ENCODE data around the gene CST3.
"Not testable (repeated sequence)": the region's sequence is repeated elsewhere in the genome, so short reads cannot be mapped to it uniquely, and the experiment has no call there.

CST3 gene

GRCh38 chr20:23628402-23629016, 9.2 kb downstream of the CST3 start:
- no peak for DNase-seq (ENCODE audit: low read depth, low spot score)

- DNase-seq (ENCODE audit: low read depth, low spot score): no peak
Measured at GRCh38 chr20:23627501-23627900, 10.3 kb downstream of the CST3 start.

DNA sequence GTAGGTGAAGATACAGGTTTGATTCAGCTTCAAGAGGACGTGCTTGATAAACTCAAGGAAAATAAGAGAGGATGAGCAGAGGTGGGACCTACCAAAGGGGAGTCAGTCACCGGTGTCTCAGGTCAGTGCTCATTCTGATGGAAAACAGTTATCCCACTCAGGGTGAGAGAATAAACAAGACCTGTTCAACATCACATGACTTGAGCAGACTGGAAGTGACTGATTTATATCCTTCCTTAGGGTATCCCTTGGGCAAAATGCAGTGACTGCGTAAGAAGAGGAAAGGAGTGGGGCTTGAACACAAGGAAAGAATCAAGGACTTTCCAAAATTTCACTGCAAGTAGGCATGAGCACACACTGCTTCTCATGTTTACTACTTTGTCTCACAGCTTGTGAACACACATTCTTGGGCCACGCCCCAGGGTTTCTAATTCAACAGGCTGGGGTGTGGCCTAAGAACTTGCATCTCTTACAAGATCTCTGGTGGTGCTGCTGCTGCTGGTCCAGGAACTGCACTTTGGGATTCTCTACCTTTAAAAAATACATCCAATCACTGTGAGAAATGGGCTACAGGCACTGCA, 11.6 kb downstream of the CST3 start:
- no peak for DNase-seq (ENCODE audit: low read depth, low spot score)

DNA sequence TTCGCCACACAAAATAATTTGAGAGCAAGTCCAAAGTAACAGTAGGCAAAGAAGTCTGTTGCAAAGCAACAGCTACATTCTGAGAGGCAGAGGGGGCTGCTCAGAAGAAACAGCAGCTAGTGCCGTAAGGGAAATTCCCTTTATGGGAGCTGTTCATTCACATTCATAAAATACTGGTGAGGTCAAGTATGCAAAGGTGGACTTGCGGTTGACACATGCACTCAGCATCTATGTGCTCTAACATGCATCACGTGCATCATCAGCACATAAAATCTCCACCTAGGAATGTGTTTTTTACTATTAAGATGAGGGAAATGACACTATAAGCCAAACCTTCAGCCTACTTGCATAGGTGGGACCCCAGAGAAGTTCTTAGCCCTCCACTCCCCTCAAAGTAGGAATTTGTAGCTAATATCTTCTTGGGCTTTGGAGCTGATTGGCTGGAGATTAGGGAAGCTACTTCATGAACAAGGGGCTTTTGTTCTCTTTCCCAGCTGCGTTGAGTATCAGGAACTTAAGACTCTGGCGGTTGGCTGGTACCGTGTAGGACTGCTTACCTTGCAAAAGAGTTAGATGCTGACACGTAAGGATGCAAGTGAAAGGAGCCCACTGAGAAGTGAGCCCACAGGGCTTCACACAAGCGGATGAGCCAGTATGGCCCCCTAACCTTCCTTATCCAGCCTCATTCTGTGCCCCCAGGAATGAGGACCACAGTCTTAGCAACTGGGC, 12.4 kb downstream of the CST3 start:
- no peak for DNase-seq (ENCODE audit: low read depth, low spot score)

- DNase-seq (ENCODE audit: low read depth, low spot score): no peak
Measured at GRCh38 chr20:23624324-23624691, 13.4 kb downstream of the CST3 start.

DNA sequence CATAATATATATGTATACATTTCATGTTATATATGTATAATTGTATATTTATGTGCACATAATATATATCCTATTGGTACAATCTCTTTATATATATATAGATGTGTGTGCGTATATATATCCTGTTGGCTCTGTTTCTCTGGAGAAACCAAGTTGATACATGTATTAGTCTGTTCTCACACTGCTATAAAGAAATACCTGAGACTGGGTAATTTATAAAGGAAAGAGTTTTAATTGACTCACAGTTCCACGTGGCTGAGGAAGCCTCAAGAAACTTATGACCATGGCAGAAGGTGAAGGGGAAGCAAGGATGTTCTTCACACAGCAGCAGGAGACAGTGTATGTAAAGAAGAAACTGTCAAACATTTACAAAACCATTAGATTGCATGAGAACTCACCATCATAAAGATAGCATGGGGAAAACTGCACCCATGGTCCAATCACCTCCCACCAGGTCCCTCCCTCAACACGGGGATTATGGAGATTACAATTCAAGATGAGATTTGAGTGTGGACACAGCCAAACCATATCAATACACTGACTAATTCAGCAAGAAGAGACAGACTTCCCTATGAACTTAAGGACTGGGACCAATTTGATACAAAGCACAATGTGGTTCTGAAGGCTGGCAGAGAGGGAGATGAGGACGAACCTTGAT, 14.0 kb downstream of the CST3 start:
- no peak for DNase-seq (ENCODE audit: low read depth, low spot score)

DNA sequence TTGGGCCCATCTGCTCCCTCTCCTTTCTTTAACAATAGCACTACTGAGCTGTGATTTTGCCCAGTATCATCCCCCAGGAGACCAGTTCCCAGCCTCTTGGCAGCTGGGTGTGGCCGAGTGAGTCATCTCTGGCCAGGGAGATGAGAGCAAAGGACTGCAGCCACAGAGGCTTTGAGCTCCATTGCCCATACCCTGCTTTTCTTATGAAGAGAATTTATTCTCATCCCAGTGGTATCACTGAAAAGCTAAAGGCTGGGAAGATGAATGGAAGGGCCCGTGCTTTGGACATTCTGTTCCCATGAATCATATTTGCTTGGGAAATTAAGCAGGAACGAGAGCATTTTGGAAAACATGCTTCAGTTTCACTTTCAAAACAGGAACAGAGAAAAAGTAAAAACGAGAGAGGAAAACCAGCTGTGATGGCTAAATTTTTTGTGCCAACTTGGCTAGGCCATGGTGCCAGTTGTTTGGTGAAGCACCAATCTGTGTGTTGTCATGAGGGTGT, 14.9 kb downstream of the CST3 start:
- peak; percentile 69 for DNase-seq (ENCODE audit: low read depth, low spot score)

- not testable (repeated sequence) for DNase-seq (ENCODE audit: low read depth, low spot score)
Measured at GRCh38 chr20:23622401-23622800, 15.4 kb downstream of the CST3 start.

- not testable (repeated sequence) for DNase-seq (ENCODE audit: low read depth, low spot score)
Measured at GRCh38 chr20:23620670-23621386, 16.9 kb downstream of the CST3 start.

DNA sequence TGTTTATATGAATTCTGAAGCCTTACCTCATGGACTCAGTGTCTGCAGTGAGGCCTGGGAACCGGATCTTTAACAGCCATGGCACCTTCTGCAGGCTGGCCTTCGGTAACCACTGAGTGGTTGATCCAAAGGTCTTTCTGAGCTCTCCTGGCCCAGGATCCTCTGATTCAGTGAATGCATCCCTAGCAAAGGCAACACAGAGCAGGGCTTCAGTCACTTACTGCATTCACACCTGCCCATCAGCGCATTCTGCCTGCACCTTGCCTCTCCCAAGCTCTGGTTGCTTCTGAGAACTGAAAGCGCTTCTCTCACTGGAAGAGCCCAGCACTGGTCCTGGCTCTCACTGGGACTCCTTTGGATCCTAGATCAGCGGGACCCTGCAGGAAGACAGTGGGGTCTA, 23.6 kb downstream of the CST3 start:
- DNase-seq (ENCODE audit: low read depth, low spot score): no peak

GRCh38 chr20:23613676-23614075, 24.1 kb downstream of the CST3 start:
- DNase-seq (ENCODE audit: low read depth, low spot score): no peak

- no peak for DNase-seq (ENCODE audit: low read depth, low spot score)
Measured at GRCh38 chr20:23612396-23612795, 25.4 kb downstream of the CST3 start.

DNA sequence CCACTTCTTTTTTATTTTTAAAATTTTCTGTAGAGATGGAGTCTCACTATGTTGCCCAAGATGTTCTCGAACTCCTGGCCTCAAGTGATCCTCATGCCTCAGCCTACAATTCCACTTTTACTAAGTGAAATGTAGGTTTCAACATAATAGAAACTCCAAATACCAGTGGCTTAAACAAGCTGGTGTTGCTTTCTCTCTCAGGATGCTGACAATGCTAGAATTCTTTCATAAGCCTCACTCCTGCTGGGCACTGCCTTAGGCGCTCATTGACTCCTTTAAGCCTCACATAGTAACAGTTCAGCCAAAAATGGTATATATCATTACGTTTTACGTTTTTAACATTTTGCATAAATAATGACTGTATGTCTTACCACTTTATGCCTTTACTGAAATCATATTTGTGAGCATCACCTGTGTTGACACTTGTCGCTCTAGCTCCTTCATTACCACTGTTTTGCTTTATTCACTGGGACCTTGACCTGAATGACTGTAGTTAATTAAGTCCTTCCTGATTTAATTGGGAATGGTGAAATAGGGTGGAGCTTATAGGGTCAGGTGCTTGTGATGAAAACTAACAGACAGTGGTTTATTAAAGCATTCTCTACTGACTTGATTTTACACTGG, 28.2 kb downstream of the CST3 start:
- no peak for DNase-seq (ENCODE audit: low read depth, low spot score)

- no peak for DNase-seq (ENCODE audit: low read depth, low spot score)
Measured at GRCh38 chr20:23608251-23608846, 29.4 kb downstream of the CST3 start.

DNA sequence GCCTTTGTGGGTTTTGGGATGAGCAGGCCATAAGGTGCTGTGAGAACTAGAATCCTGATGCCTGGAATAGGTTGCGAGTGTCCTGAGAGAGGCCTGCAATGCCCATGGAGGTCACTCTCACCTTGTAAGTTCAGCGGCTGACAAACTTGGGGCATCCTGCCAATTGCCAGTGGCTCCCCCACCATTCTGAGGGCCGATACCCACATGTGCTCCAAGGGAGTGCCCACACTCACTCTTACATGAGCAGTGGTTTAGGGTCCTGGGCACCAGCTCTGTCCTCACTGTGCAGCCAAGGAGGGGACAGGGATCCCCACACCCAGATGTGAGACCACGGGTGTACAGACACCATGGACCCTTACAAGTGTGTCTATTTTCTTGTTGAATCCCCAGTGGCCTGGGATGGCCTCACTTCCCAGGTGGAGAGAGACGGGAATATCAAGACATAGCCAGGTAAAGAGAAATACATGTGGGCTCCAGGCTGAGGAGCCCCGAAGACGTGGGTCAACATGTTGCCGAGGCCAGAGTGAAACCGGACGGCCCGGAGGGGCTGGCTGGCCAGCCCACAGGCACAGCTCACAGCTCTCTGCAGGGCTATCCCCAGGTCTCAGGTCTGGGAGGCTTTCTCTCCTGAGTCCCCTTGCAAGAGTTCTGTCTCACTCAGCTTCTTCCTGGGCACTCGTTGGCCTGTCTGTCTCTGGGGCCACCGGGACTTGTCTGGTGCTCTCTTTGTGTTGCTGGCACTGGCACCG, 30.1 kb downstream of the CST3 start:
- DNase-seq (ENCODE audit: low read depth, low spot score): no peak

DNA sequence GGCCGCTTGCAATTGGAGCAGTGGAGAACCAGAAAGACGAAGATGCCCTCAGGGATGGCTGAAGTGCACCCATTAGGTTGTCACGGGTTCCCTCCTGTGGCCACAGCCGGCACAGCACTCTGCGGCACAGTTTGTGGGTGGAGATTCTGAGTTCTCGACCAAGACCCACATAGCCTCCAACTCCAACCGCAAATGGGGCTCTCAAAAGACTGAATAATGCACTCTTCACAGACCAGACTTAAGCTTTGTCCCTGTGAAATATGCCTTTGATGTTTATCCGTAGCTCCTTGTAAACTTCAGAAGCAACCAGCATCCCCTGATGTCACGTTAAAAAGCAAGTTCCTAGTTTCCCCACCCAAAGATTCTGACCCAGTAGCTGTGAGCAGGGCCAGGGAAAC, 31.1 kb downstream of the CST3 start:
- no peak for DNase-seq (ENCODE audit: low read depth, low spot score)

- no peak for DNase-seq (ENCODE audit: low read depth, low spot score)
Measured at GRCh38 chr20:23605867-23606651, 31.7 kb downstream of the CST3 start, which contains the start of gene CST9. TSS of gene CST9 (minus strand) at chr20:23605917. CDS start at chr20:23605864, 53 bp downstream.

DNA sequence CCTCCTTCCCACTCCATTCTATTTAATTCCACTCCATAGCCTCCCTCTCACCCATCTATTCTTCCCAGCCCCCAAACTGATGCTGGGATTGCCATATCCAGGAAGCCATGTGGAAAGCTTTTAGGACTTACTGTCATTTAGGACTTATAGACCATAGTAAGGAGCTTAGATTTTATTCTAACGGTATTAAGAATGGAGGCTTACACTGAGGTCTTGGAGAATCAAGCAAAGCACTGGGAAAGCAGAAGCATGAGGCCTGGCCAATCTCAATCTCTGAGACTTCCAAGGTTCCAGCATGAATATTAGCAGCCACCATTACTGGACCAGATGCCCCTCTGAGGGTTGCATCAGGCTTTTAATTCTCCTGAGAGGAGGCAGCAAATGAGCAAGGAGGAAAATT, 33.4 kb downstream of the CST3 start:
- no peak for DNase-seq (ENCODE audit: low read depth, low spot score)

- DNase-seq (ENCODE audit: low read depth, low spot score): no peak
Measured at GRCh38 chr20:23603321-23603720, 34.4 kb downstream of the CST3 start.

Data from brain pericyte (primary cell).